GM21515 (cell line): ENCODE results near the gene TMEM109.

ENCODE experiments used
- ATAC-seq: cut with Tn5 transposase; IDR thresholded peaks from one replicate; pipeline ENCODE4 v1.9.1; 2021; ENCODE audit not compliant: unreplicated experiment

TMEM109 gene

DNA sequence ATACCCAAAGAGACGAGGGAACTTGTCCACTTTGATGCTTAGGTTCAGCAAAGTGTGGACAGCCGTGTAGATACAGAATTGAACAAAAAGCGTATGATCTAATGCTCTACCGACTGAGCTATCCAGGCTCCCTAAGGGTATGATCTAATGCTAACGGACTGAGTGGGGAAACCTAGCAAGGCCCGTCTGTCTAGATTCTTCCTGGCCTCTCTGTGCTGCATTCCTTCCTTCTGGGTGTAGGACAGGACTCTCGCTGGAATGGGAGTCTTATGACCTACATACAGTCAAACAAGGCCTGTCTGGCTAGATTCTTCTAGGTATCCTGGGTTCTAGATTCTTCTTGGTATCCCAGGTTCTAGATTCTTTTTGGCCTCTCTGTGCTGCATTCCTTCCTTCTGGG is 46.4 kb downstream of the TMEM109 start:
- ATAC-seq = no peak

DNA sequence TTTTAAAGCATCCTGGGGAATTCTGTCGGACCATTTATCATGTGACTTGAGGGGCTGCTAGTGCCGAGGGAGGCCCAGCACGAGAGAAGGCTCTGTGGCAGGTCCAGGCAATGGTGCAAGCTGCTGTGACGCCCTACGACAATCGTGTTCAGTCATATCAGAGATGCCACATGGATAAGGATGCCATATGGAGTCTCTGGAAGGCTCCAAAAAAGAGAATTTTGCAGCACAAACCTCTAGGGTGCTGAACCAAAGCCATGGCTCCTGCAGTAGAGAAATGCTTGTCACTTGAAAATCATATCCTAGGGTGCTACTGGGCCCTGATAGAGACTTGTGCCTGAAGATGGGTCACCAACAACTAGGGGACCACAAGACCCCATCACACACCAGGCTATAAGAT is 50.8 kb downstream of the TMEM109 start:
- ATAC-seq = no peak

GRCh38 chr11:60966890-60967289 is 52.9 kb downstream of the TMEM109 start:
- no peak for ATAC-seq

DNA sequence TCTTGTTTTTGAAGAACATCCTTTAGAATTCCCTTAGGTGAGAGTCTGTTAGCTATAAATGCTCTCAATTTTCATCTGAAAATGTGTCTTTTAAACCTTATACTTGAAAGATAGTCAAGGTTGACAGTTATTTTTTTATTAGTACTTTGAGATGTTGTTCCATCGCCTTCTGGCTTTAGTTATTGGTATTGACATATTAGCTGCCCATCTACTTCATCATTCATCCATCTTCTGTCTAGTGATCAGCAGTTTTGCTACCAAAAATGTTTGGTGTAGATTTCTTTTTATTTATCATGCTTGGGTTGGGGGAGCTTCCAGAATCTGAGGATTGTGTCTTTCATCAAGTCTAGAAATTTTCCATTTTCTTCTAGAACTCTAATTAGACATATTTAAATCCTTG is 54.3 kb downstream of the TMEM109 start:
- ATAC-seq = no peak

DNA sequence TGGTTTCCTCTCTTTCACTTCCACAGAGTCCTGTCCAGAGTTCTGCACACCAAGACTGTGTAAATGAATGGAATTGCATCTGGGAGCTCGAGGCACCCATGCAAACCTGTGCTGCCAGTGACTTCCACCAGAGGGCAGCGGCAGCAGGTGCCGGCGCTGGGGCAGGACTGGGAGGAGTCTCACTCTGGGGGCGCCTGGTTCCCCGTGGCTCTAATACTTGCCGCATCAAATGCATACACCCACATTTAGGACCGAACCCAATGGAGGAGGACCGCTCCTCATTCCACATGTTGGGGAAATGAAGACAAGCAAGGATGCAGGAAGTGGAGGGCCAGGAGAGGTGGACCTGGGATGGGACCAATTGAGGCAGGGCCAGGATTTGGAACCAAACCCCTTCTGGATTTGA is 56.4 kb downstream of the TMEM109 start:
- ATAC-seq = no peak

- ATAC-seq = no peak
Observed at GRCh38 chr11:60970890-60971289, 56.9 kb downstream of the TMEM109 start.

DNA sequence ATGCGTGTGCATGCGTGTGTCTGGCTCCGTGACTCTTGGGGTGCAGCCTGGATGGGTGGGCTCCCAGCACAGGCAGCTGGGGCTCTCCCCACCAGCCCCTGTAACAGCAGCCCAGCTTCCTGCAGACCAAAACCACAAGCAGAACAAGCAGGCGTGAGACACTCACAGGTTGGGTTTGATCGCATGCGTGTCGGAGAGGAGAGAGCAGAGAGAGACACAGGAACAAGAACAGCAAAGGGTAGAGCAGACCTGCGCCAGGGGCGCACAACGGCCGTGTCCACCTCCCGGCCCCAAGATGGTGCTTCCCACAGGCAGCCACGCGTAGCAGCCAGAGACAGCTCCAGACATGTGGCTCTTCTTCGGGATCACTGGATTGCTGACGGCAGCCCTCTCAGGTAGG is 57.6 kb downstream of the TMEM109 start, which contains the start of gene CD6:
Gene CD6, plus strand, starts transcription at position 161 of the 400 bp plus-strand sequence. Its CDS starts 186 bp downstream, at position 347.
- no peak for ATAC-seq

- ATAC-seq = no peak
Observed at GRCh38 chr11:60972182-60973030, 58.4 kb downstream of the TMEM109 start.
